GM23338 (cell line): Measurements from ENCODE around the gene IFITM1. TPM values are rescaled to one million over a fixed set of nuclear protein-coding genes. Genes with fewer than 3 reads are reported as not detected.
A peak's percentile ranks its signal among the peaks of the same experiment; 100 is the strongest.
"Not testable (repeated sequence)": the region's sequence is repeated elsewhere in the genome, so short reads cannot be mapped to it uniquely, and the experiment has no call there.

ENCODE experiments used
- ATAC-seq: fragments of 200-7000 bp; cut with Tn5 transposase; 3 replicates; pipeline ENCODE4 v1.9.1; 2020
- DNase-seq: peaks from one replicate; pipeline ENCODE4 v3.0.0-alpha.2; 2015; ENCODE audit warnings: low spot score
- H2AFZ ChIP-seq: fragments of 200-600 bp; sonication (generic); 2 replicates; pipeline ENCODE4 v1.8.0; 2016; ENCODE audit warnings: antibody characterized with exemption, mild to moderate bottlenecking, moderate library complexity
- H3F3A ChIP-seq: fragments of 200-600 bp; sonication (generic); replicated peaks from 2 replicates; pipeline ENCODE4 v1.8.0; 2017; ENCODE audit warnings: antibody characterized with exemption, mixed run types, low read depth
- H3K27ac ChIP-seq: fragments of 200-600 bp; sonication (generic); 2 replicates; pipeline ENCODE4 v1.6.1; 2016; ENCODE audit warnings: low read depth
- H3K27me3 ChIP-seq: fragments of 200-600 bp; sonication (generic); 2 replicates; pipeline ENCODE4 v1.8.0; 2016; ENCODE audit warnings: mild to moderate bottlenecking, mixed run types, moderate library complexity; ENCODE audit not compliant: insufficient read depth
- H3K36me3 ChIP-seq: fragments of 200-600 bp; sonication (generic); 2 replicates; pipeline ENCODE4 v1.8.0; 2016; ENCODE audit warnings: mild to moderate bottlenecking; ENCODE audit not compliant: insufficient read depth
- H3K4me1 ChIP-seq: fragments of 200-600 bp; sonication (generic); 2 replicates; pipeline ENCODE4 v1.8.0; 2016; ENCODE audit warnings: mild to moderate bottlenecking, moderate library complexity; ENCODE audit not compliant: insufficient read depth
- H3K4me2 ChIP-seq: fragments of 200-600 bp; sonication (generic); 2 replicates; pipeline ENCODE4 v1.7.1; 2017; ENCODE audit warnings: mixed run types
- H3K4me3 ChIP-seq: fragments of 200-600 bp; sonication (generic); 2 replicates; pipeline ENCODE4 v1.6.1; 2016; ENCODE audit warnings: mixed run types
- H3K79me2 ChIP-seq: fragments of 200-600 bp; sonication (generic); replicated peaks from 2 replicates; pipeline ENCODE4 v1.8.0; 2017; ENCODE audit warnings: mild to moderate bottlenecking; ENCODE audit not compliant: insufficient read depth
- H3K9me2 ChIP-seq: fragments of 200-600 bp; sonication (generic); 2 replicates; pipeline ENCODE4 v1.8.0; 2017; ENCODE audit not compliant: insufficient read depth
- H4K20me1 ChIP-seq: fragments of 200-600 bp; sonication (generic); replicated peaks from 2 replicates; pipeline ENCODE4 v1.8.0; 2017; ENCODE audit warnings: mild to moderate bottlenecking; ENCODE audit not compliant: insufficient read depth
- H3K27ac Mint-ChIP-seq: 2 replicates; pipeline ENCODE4 v1.8.0; 2020; ENCODE audit warnings: inconsistent platforms, mild to moderate bottlenecking, moderate library complexity, mixed read lengths
- H3K27me3 Mint-ChIP-seq: 3 replicates; pipeline ENCODE4 v1.8.0; 2022; ENCODE audit warnings: low read depth, mild to moderate bottlenecking, moderate library complexity, mixed read lengths, inconsistent platforms; ENCODE audit not compliant: insufficient read depth, poor library complexity
- H3K36me3 Mint-ChIP-seq: 3 replicates; pipeline ENCODE4 v1.8.0; 2021; ENCODE audit warnings: low read depth, mild to moderate bottlenecking, inconsistent platforms, moderate library complexity, mixed read lengths
- H3K4me1 Mint-ChIP-seq: 3 replicates; pipeline ENCODE4 v1.8.0; 2020; ENCODE audit warnings: mild to moderate bottlenecking, inconsistent platforms, mixed read lengths
- H3K4me3 Mint-ChIP-seq: 3 replicates; pipeline ENCODE4 v1.8.0; 2021; ENCODE audit warnings: moderate library complexity, mild to moderate bottlenecking, inconsistent platforms, mixed read lengths
- H3K9me3 Mint-ChIP-seq: 3 replicates; pipeline ENCODE4 v1.8.0; 2020; ENCODE audit warnings: moderate library complexity, mild to moderate bottlenecking, inconsistent platforms, mixed read lengths
- POLR2AphosphoS5 ChIP-seq: IDR thresholded peaks from 2 replicates; pipeline ENCODE4 v1.6.1; 2016; ENCODE audit warnings: antibody characterized with exemption, low read depth
- polyA plus RNA-seq: library from polyadenylated mRNA; unstranded; fragments of >200 nt; fragmentation: Nextera tagmentation; extraction: Ambion mirVana; gene quantifications from 2 replicates; pipeline ENCODE4 v1.2.1, GENCODE V29; 2016
- total RNA-seq: library from RNA; depleted of rRNA; stranded (reverse); fragments of >200 nt; shearing (Covaris generic); gene quantifications from 2 replicates; pipeline ENCODE4 v1.2.3, GENCODE V29; 2014
- TF ChIP-seq, protein P1 (sequence below), 2 experiments: fragments of 200-600 bp in 1 of 2; sonication (generic) in 1 of 2; conservative IDR thresholded peaks; 2 replicates each; pipeline versions ENCODE4 v1.5.1 to v1.6.1; 2016 to 2017; ENCODE audit warnings: antibody characterized with exemption in 2 of 2, low read depth in 2 of 2, mild to moderate bottlenecking in 2 of 2, moderate library complexity in 1 of 2
- TF ChIP-seq, protein P2 (sequence below): fragments of 250-450 bp; sonication (Bioruptor Pico); IDR thresholded peaks from 2 replicates; pipeline ENCODE4 v1.5.0; 2020; ENCODE audit warnings: mild to moderate bottlenecking, moderate library complexity

Gene IFITM1
- total and polyA plus RNA-seq, 2 experiments from 2014 or later: 396 to 1,194 TPM

DNA sequence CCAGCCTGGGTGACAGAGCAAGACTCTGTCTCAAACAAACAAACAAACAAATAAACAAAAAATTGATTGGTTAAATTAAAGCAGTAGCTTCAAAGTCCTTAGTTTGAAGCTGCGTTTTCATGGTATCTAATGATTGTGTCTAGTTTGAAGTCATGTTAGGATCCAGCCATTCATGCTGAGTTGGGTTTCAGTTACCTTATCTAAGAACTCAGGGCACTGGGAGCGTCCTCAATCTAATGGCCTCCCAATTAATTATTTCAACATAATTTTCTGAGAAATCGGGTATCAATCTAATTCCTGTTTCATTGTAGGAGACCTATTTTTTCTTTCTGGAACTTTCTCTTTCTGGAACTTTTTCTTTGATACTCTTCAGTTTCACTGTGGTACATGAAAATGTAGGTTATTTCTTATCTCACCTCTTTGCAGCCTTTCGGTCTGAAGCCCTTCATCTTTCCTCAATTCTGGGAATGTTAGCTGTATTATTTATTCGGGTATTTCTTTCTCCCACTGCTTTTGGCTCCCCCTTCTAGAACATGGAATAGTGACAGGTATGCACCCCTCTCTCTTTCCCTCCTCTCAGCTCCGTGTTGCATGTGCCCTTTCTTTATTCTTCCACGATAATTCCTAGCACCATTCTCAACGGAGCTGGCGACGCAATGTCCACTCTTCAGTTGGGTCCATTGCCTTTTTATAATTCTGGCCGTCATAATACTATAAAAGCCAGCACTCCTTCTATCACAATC is 31.2 kb downstream of the IFITM1 start (continued):
- TF ChIP-seq, protein P1, sequence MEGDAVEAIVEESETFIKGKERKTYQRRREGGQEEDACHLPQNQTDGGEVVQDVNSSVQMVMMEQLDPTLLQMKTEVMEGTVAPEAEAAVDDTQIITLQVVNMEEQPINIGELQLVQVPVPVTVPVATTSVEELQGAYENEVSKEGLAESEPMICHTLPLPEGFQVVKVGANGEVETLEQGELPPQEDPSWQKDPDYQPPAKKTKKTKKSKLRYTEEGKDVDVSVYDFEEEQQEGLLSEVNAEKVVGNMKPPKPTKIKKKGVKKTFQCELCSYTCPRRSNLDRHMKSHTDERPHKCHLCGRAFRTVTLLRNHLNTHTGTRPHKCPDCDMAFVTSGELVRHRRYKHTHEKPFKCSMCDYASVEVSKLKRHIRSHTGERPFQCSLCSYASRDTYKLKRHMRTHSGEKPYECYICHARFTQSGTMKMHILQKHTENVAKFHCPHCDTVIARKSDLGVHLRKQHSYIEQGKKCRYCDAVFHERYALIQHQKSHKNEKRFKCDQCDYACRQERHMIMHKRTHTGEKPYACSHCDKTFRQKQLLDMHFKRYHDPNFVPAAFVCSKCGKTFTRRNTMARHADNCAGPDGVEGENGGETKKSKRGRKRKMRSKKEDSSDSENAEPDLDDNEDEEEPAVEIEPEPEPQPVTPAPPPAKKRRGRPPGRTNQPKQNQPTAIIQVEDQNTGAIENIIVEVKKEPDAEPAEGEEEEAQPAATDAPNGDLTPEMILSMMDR (conservative IDR thresholded peaks at IDR 0.05; ENCODE audit: low read depth in 2 of 2): no peak

DNA sequence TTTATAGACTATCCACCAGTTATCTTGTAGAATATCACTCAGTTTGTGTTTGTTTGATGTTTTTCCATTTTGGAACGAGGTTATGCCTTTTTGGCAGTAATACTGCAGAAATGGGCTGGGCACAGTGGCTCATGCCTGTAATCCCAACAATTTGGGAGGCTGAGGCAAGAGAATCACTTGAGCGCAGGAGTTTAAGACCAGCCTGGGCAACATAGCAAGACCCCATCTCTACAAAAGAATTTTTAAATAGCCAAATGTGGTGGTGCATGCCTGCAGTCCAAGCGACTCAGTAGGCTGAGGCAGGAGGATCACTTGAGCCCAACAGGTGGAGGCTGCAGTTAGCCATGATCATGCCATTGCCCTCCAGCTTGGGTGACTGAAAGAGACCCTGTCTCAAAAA is 32.7 kb downstream of the IFITM1 start:
- peaks cover 20% of the 10 kb centered on the region for H3K4me1 ChIP-seq
- peaks cover 3% of the 10 kb centered on the region for H3K9me3 Mint-ChIP-seq
- H3K27ac ChIP-seq: no peak overlapping the region
- H4K20me1 ChIP-seq: no peaks in the 10 kb centered on the region
- H2AFZ ChIP-seq: no peak overlapping the region
- H3K36me3 Mint-ChIP-seq: no peaks in the 10 kb centered on the region; the same call in 2 of the 3 replicates
- H3K4me3 Mint-ChIP-seq: no peak overlapping the region
- H3K4me2 ChIP-seq: no peak overlapping the region
- no peaks in the 10 kb centered on the region for H3K9me2 ChIP-seq
- H3K79me2 ChIP-seq: no peaks in the 10 kb centered on the region
- no peaks in the 10 kb centered on the region for H3K36me3 ChIP-seq
- ATAC-seq: no peak
- peaks cover 14% of the 10 kb centered on the region for H3F3A ChIP-seq
- H3K27me3 ChIP-seq: no peaks in the 10 kb centered on the region
- no peak for DNase-seq
- H3K4me3 ChIP-seq: no peak overlapping the region
- no peak overlapping the region for H3K27ac Mint-ChIP-seq
- peaks cover 11% of the 10 kb centered on the region for H3K27me3 Mint-ChIP-seq
- H3K4me1 Mint-ChIP-seq: peaks cover 16% of the 10 kb centered on the region
- TF ChIP-seq, protein P2, sequence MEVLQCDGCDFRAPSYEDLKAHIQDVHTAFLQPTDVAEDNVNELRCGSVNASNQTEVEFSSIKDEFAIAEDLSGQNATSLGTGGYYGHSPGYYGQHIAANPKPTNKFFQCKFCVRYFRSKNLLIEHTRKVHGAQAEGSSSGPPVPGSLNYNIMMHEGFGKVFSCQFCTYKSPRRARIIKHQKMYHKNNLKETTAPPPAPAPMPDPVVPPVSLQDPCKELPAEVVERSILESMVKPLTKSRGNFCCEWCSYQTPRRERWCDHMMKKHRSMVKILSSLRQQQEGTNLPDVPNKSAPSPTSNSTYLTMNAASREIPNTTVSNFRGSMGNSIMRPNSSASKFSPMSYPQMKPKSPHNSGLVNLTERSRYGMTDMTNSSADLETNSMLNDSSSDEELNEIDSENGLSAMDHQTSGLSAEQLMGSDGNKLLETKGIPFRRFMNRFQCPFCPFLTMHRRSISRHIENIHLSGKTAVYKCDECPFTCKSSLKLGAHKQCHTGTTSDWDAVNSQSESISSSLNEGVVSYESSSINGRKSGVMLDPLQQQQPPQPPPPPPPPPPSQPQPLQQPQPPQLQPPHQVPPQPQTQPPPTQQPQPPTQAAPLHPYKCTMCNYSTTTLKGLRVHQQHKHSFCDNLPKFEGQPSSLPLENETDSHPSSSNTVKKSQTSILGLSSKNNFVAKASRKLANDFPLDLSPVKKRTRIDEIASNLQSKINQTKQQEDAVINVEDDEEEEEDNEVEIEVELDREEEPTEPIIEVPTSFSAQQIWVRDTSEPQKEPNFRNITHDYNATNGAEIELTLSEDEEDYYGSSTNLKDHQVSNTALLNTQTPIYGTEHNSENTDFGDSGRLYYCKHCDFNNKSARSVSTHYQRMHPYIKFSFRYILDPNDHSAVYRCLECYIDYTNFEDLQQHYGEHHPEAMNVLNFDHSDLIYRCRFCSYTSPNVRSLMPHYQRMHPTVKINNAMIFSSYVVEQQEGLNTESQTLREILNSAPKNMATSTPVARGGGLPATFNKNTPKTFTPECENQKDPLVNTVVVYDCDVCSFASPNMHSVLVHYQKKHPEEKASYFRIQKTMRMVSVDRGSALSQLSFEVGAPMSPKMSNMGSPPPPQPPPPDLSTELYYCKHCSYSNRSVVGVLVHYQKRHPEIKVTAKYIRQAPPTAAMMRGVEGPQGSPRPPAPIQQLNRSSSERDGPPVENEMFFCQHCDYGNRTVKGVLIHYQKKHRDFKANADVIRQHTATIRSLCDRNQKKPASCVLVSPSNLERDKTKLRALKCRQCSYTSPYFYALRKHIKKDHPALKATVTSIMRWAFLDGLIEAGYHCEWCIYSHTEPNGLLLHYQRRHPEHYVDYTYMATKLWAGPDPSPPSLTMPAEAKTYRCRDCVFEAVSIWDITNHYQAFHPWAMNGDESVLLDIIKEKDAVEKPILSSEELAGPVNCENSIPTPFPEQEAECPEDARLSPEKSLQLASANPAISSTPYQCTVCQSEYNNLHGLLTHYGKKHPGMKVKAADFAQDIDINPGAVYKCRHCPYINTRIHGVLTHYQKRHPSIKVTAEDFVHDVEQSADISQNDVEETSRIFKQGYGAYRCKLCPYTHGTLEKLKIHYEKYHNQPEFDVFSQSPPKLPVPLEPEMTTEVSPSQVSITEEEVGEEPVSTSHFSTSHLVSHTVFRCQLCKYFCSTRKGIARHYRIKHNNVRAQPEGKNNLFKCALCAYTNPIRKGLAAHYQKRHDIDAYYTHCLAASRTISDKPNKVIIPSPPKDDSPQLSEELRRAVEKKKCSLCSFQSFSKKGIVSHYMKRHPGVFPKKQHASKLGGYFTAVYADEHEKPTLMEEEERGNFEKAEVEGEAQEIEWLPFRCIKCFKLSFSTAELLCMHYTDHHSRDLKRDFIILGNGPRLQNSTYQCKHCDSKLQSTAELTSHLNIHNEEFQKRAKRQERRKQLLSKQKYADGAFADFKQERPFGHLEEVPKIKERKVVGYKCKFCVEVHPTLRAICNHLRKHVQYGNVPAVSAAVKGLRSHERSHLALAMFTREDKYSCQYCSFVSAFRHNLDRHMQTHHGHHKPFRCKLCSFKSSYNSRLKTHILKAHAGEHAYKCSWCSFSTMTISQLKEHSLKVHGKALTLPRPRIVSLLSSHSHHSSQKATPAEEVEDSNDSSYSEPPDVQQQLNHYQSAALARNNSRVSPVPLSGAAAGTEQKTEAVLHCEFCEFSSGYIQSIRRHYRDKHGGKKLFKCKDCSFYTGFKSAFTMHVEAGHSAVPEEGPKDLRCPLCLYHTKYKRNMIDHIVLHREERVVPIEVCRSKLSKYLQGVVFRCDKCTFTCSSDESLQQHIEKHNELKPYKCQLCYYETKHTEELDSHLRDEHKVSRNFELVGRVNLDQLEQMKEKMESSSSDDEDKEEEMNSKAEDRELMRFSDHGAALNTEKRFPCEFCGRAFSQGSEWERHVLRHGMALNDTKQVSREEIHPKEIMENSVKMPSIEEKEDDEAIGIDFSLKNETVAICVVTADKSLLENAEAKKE (CRISPR knock-in tag): no peak
- TF ChIP-seq POLR2AphosphoS5: no peak

DNA sequence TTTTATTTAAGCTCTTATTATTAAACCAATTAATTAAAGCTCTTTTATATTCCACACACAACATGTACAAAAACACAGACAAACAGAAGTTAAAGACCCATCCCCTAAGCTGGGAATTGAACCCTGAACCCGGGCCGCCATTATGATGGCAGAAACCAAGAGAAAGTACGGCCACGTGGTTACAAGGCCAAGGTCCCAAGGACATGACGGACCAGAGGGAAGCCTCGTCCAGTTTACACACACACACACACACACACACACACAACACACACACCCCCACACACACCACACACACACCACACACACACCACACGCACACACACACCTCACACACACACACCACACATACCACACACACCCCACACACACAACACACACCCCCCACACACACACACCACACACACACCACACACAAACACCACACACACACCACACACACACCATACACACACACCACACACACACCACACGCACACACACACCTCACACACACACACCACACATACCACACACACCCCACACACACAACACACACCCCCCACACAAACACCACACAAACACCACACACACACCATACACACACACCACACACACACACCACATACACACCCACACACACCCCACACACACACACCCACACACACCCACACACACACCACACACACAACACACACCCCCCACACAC is 35.6 kb downstream of the IFITM1 start:
- H4K20me1 ChIP-seq, H3K36me3 Mint-ChIP-seq, H3K27ac ChIP-seq, H2AFZ ChIP-seq, H3K27ac Mint-ChIP-seq, H3K4me3 Mint-ChIP-seq, H3K4me3 ChIP-seq, H3K9me2 ChIP-seq, H3K79me2 ChIP-seq, H3K36me3 ChIP-seq, H3K27me3 ChIP-seq, H3K9me3 Mint-ChIP-seq, ATAC-seq, DNase-seq, H3K4me2 ChIP-seq: not testable (repeated sequence)
- H3K27me3 Mint-ChIP-seq: peaks cover 15% of the 10 kb centered on the region
- peaks cover 24% of the 10 kb centered on the region for H3K4me1 Mint-ChIP-seq
- peaks cover 18% of the 10 kb centered on the region for H3K4me1 ChIP-seq
- H3F3A ChIP-seq: peaks cover 15% of the 10 kb centered on the region

DNA sequence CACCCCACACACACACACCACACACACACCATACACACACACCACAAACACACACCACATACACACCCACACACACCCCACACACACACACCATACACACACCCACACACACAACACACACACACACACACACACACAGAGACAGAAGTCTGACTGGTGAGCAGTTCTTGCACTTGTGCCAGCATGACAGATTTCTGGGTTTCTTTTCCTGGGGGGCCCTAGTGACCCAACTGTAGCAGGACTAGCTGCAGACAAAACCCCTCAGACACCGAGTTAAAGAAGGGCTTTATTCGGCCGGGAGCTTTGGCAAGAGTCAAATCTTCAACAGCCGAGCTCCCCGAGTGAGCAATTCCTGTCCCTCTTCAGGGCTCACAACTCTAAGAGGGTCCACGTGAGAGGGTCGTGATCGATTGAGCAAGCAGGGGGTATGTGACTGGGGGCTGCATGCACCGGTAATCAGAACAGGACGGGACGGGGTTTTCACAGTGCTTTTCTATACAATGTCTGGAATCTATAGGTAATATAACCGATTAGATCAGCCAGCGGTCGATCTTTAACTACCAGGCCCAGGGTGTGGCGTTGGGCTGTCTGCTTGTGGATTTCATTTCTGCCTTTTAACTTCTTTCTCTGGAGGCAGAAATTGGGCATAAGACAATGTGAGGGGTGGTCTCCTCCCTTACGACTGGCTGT is 36.3 kb downstream of the IFITM1 start:
- not testable (repeated sequence) for ATAC-seq, H3K4me2 ChIP-seq

More for the DNA sequence above, 36.3 kb downstream of the IFITM1 start:
- not testable (repeated sequence) for H3K27me3 ChIP-seq, H4K20me1 ChIP-seq, H3K4me3 Mint-ChIP-seq, H3K9me3 Mint-ChIP-seq, H3K36me3 Mint-ChIP-seq, H3K27ac ChIP-seq, H3K9me2 ChIP-seq, H3K36me3 ChIP-seq, DNase-seq, H3K27ac Mint-ChIP-seq, H3K79me2 ChIP-seq, H3K4me3 ChIP-seq
- H3K4me1 Mint-ChIP-seq: peaks cover 25% of the 10 kb centered on the region
- H3K4me1 ChIP-seq: peaks cover 21% of the 10 kb centered on the region
- peak overlapping the region; percentile 79; the same call in 1 of the 2 replicates for H2AFZ ChIP-seq
- peaks cover 15% of the 10 kb centered on the region for H3F3A ChIP-seq
- H3K27me3 Mint-ChIP-seq: peaks cover 16% of the 10 kb centered on the region
